ENCODE results near the gene DISP2. TPM values are rescaled to one million over a fixed set of nuclear protein-coding genes. Genes with fewer than 3 reads are reported as not detected.

Gene DISP2
- total RNA-seq (2022; extraction: Qiagen RNA extraction; ENCODE audit: low read depth): 0.62 to 2.5 TPM (median 1.2 TPM) in 5 replicates

GRCh38 chr15:40357723-40358470 lies at the start of gene DISP2:
Gene DISP2 (plus strand): TSS chr15:40358219. CDS start chr15:40358322, 103 bp downstream.

GRCh38 chr15:40323239-40323952 lies 34.6 kb upstream of the DISP2 start, which contains the start of gene INAFM2:
Gene INAFM2 (plus strand): TSS chr15:40323692. CDS start chr15:40324056, 364 bp downstream.

GRCh38 chr15:40340740-40341400 lies 17.1 kb upstream of the DISP2 start, which contains the start of gene CCDC9B:
Gene CCDC9B (minus strand): TSS chr15:40340939. CDS start chr15:40340819, 120 bp downstream.

GRCh38 chr15:40382580-40383456 lies 24.8 kb downstream of the DISP2 start, which contains the start of gene KNSTRN:
Gene KNSTRN (plus strand): TSS chr15:40382721. CDS start chr15:40382836, 115 bp downstream.

GRCh38 chr15:40405501-40406381 lies 47.7 kb downstream of the DISP2 start, which contains the start of gene IVD:
Gene IVD (plus strand): TSS chr15:40405795. CDS start chr15:40405828, 33 bp downstream.

Other genes with a start within 250 kb of the DISP2 start
- 1.5 to 2.2 TPM (median 1.7 TPM) in 5 replicates for gene BMF, start 249.3 kb upstream of the DISP2 start, total RNA-seq (2022; extraction: Qiagen RNA extraction; ENCODE audit: low read depth)
- gene BUB1B, start 197.2 kb upstream of the DISP2 start, total RNA-seq (2022; extraction: Qiagen RNA extraction; ENCODE audit: low read depth): 25.2 to 33.4 TPM (median 31.0 TPM) in 5 replicates
- gene PAK6, start 119.2 kb upstream of the DISP2 start, total RNA-seq (2022; extraction: Qiagen RNA extraction; ENCODE audit: low read depth): 0.11 to 0.87 TPM (median 0.21 TPM) in 5 replicates
- 0.31 to 0.80 TPM (median 0.44 TPM) in 4 of 5 replicates, not detected in the other for gene ANKRD63, start 75.2 kb upstream of the DISP2 start, total RNA-seq (2022; extraction: Qiagen RNA extraction; ENCODE audit: low read depth)
- gene PLCB2, start 50.3 kb upstream of the DISP2 start, total RNA-seq (2022; extraction: Qiagen RNA extraction; ENCODE audit: low read depth): 0.68 to 1.4 TPM (median 0.82 TPM) in 5 replicates
- 5.5 to 6.8 TPM (median 6.7 TPM) in 5 replicates for gene INAFM2, start 34.5 kb upstream of the DISP2 start, total RNA-seq (2022; extraction: Qiagen RNA extraction; ENCODE audit: low read depth)
- gene CCDC9B, start 17.3 kb upstream of the DISP2 start, total RNA-seq (2022; extraction: Qiagen RNA extraction; ENCODE audit: low read depth): 13.4 to 21.7 TPM (median 17.2 TPM) in 5 replicates
- not detected in 5 replicates for gene PHGR1, start 7.2 kb upstream of the DISP2 start, total RNA-seq (2022; extraction: Qiagen RNA extraction; ENCODE audit: low read depth)
- gene KNSTRN, start 24.5 kb downstream of the DISP2 start, total RNA-seq (2022; extraction: Qiagen RNA extraction; ENCODE audit: low read depth): 46.9 to 54.2 TPM (median 49.3 TPM) in 5 replicates
- 11.3 to 13.1 TPM (median 12.7 TPM) in 5 replicates for gene IVD, start 47.6 kb downstream of the DISP2 start, total RNA-seq (2022; extraction: Qiagen RNA extraction; ENCODE audit: low read depth)
- gene BAHD1, start 82.7 kb downstream of the DISP2 start, total RNA-seq (2022; extraction: Qiagen RNA extraction; ENCODE audit: low read depth): 10.0 to 12.6 TPM (median 11.8 TPM) in 5 replicates
- gene CHST14, start 112.8 kb downstream of the DISP2 start, total RNA-seq (2022; extraction: Qiagen RNA extraction; ENCODE audit: low read depth): 14.1 to 22.3 TPM (median 19.0 TPM) in 5 replicates
- 12.9 to 25.4 TPM (median 15.4 TPM) in 5 replicates for gene CCDC32, start 206.8 kb downstream of the DISP2 start, total RNA-seq (2022; extraction: Qiagen RNA extraction; ENCODE audit: low read depth)
- gene RPUSD2, start 211.1 kb downstream of the DISP2 start, total RNA-seq (2022; extraction: Qiagen RNA extraction; ENCODE audit: low read depth): 12.0 to 17.8 TPM (median 17.0 TPM) in 5 replicates
- 4.4 to 8.1 TPM (median 7.0 TPM) in 5 replicates for gene KNL1, start 236.0 kb downstream of the DISP2 start, total RNA-seq (2022; extraction: Qiagen RNA extraction; ENCODE audit: low read depth)